HEK293 (cell line): ENCODE data around the gene PACSIN2.
A peak's percentile ranks its signal among the peaks of the same experiment; 100 is the strongest.
"Not testable (repeated sequence)": the region's sequence is repeated elsewhere in the genome, so short reads cannot be mapped to it uniquely, and the experiment has no call there.

Experiments used
- CTCF ChIA-PET: fragments of 350-600 bp; formaldehyde crosslinking; extraction: SDS; loops from one replicate; lab custom pipeline; 2021; ENCODE audit warnings: antibody characterized with exemption; lab: Yijun Ruan, JAX
- POLR2A ChIA-PET: fragments of 300-600 bp; formaldehyde crosslinking; extraction: SDS; loops from one replicate; lab custom pipeline; 2020; ENCODE audit warnings: antibody characterized with exemption, inconsistent platforms; lab: Yijun Ruan, JAX
- H3K27ac ChIP-seq: fragments of 200-500 bp; sonication (Bioruptor generic); 2 replicates; pipeline ENCODE4 v1.5.1; 2014; ENCODE audit warnings: low read depth, low read length, control low read depth, inconsistent platforms; ENCODE audit errors: extremely low read depth
- H3K36me3 ChIP-seq, 2 experiments: fragments of 200-500 bp in 1 of 2; sonication (Bioruptor generic) in 1 of 2; 1 replicate in 1 of 2; 2 replicates in 1 of 2; pipeline ENCODE4 v1.5.1; 2014 to 2017; ENCODE audit warnings: inconsistent platforms in 2 of 2, low read length in 2 of 2; ENCODE audit not compliant: control insufficient read depth in 2 of 2, insufficient read depth in 1 of 2
- H3K4me1 ChIP-seq: fragments of 200-500 bp; sonication (Bioruptor generic); 2 replicates; pipeline ENCODE4 v1.5.1; 2014; ENCODE audit warnings: mild to moderate bottlenecking, low read length, inconsistent platforms; ENCODE audit not compliant: control insufficient read depth, insufficient read depth
- H3K4me3 ChIP-seq: 2 replicates; pipeline ENCODE4 v1.5.1; 2011; ENCODE audit warnings: low read depth, mild to moderate bottlenecking, control low read depth, low read length, moderate library complexity
- H3K9me3 ChIP-seq: fragments of 200-500 bp; sonication (Bioruptor generic); 2 replicates; pipeline ENCODE4 v1.5.1; 2014; ENCODE audit warnings: low read depth, low read length, inconsistent platforms; ENCODE audit not compliant: control insufficient read depth, insufficient read depth
- EGR2 ChIP-seq: fragments of 450-650 bp; formaldehyde crosslinking; IDR thresholded peaks from 2 replicates; pipeline ENCODE4 v1.5.1; 2016; ENCODE audit warnings: low read depth, missing biosample characterization, missing genetic modification characterization
- KLF16 ChIP-seq: fragments of 450-650 bp; formaldehyde crosslinking; IDR thresholded peaks from 2 replicates; pipeline ENCODE4 v1.5.1; 2017; ENCODE audit warnings: missing biosample characterization, missing genetic modification characterization
- REPIN1 ChIP-seq: fragments of 450-650 bp; formaldehyde crosslinking; IDR thresholded peaks from 2 replicates; pipeline ENCODE4 v1.5.1; 2017; ENCODE audit warnings: missing biosample characterization, missing genetic modification characterization, low read depth
- ZBTB20 ChIP-seq: fragments of 450-650 bp; formaldehyde crosslinking; IDR thresholded peaks from 2 replicates; pipeline ENCODE4 v1.5.1; 2016; ENCODE audit warnings: missing biosample characterization, missing genetic modification characterization
- ZFHX2 ChIP-seq: fragments of 450-650 bp; formaldehyde crosslinking; conservative IDR thresholded peaks from 2 replicates; pipeline ENCODE4 v1.5.1; 2016; ENCODE audit warnings: missing biosample characterization, missing genetic modification characterization
- ZNF121 ChIP-seq: fragments of 450-650 bp; formaldehyde crosslinking; IDR thresholded peaks from 2 replicates; pipeline ENCODE4 v1.5.1; 2016; ENCODE audit warnings: missing biosample characterization, missing genetic modification characterization
- ZNF138 ChIP-seq: fragments of 450-650 bp; formaldehyde crosslinking; IDR thresholded peaks from 2 replicates; pipeline ENCODE4 v1.5.1; 2016; ENCODE audit warnings: missing biosample characterization, missing genetic modification characterization, borderline replicate concordance
- ZNF623 ChIP-seq: fragments of 450-650 bp; formaldehyde crosslinking; IDR thresholded peaks from 2 replicates; pipeline ENCODE4 v1.5.1; 2016; ENCODE audit warnings: missing biosample characterization, missing genetic modification characterization
- ZNF830 ChIP-seq: fragments of 450-650 bp; IDR thresholded peaks from 2 replicates; pipeline ENCODE4 v1.5.0; 2018; ENCODE audit warnings: missing biosample characterization, missing genetic modification characterization, low read depth, mild to moderate bottlenecking, moderate library complexity
- TF ChIP-seq, protein P1 (sequence below): fragments of 450-650 bp; formaldehyde crosslinking; IDR thresholded peaks from 2 replicates; pipeline ENCODE4 v1.5.1; 2016; ENCODE audit warnings: missing biosample characterization, missing genetic modification characterization
- TF ChIP-seq, protein P2 (sequence below): fragments of 450-650 bp; formaldehyde crosslinking; IDR thresholded peaks from 2 replicates; pipeline ENCODE4 v1.5.1; 2016; ENCODE audit warnings: missing biosample characterization, missing genetic modification characterization

The PACSIN2 gene

DNA sequence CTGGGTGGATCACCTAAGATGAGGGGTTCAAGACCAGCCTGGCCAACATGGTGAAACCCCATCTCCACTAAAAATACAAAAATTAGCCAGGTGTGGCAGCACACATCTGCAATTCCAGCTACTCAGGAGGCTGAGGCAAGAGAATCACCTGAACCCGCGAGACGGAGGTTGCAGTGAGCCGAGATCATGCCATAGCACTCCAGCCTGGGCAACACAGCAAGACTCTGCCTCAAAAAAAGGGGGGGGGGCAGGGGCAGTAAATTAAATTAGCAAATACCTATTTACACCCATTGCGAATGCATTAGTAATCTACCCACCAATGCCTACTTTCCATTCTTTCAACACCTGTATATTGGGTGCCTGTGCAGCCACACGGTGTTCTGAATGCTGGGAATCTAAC is 78.3 kb downstream of the PACSIN2 start:
- H3K4me1 ChIP-seq = peaks cover 26% of the 10 kb centered on the region
- H3K27ac ChIP-seq, H3K9me3 ChIP-seq: not testable (repeated sequence)
- peak; percentile 75 for TF ChIP-seq ZNF121 (tag by site-specific recombination)
- TF ChIP-seq, all 188 proteins: peak for 1; not testable (repeated sequence) for 187
- H3K36me3 ChIP-seq, CTCF ChIA-PET, H3K4me3 ChIP-seq, POLR2A ChIA-PET: not testable (repeated sequence)

DNA sequence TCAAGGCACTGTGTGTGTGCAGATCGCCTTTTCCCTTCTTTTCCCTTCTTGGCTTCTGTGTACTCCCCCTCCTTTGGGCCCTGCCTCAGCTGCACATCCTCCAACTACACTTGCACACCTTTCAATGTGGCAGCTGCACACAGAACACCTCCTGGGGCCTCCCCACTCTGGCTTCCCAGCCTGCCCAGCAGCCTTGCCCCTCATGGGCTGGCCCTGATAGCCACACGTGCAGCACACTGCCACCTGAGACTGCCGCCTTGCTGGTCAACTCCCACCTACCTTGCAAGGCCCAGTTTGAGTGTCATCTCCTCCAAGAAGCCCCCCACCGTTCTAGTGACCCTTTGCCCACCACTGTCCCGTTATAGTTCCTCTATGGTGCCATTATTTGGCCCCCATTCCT is 80.6 kb downstream of the PACSIN2 start:
- TF ChIP-seq, protein P1, sequence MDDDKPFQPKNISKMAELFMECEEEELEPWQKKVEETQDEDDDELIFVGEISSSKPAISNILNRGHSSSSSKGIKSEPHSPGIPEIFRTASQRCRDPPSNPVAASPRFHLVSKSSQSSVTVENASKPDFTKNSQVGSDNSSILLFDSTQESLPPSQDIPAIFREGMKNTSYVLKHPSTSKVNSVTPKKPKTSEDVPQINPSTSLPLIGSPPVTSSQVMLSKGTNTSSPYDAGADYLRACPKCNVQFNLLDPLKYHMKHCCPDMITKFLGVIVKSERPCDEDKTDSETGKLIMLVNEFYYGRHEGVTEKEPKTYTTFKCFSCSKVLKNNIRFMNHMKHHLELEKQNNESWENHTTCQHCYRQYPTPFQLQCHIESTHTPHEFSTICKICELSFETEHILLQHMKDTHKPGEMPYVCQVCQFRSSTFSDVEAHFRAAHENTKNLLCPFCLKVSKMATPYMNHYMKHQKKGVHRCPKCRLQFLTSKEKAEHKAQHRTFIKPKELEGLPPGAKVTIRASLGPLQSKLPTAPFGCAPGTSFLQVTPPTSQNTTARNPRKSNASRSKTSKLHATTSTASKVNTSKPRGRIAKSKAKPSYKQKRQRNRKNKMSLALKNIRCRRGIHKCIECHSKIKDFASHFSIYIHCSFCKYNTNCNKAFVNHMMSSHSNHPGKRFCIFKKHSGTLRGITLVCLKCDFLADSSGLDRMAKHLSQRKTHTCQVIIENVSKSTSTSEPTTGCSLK = no peak
- TF ChIP-seq REPIN1 (no peak), ZNF830 (tag by site-specific recombination) (no peak)
- TF ChIP-seq, protein P2, sequence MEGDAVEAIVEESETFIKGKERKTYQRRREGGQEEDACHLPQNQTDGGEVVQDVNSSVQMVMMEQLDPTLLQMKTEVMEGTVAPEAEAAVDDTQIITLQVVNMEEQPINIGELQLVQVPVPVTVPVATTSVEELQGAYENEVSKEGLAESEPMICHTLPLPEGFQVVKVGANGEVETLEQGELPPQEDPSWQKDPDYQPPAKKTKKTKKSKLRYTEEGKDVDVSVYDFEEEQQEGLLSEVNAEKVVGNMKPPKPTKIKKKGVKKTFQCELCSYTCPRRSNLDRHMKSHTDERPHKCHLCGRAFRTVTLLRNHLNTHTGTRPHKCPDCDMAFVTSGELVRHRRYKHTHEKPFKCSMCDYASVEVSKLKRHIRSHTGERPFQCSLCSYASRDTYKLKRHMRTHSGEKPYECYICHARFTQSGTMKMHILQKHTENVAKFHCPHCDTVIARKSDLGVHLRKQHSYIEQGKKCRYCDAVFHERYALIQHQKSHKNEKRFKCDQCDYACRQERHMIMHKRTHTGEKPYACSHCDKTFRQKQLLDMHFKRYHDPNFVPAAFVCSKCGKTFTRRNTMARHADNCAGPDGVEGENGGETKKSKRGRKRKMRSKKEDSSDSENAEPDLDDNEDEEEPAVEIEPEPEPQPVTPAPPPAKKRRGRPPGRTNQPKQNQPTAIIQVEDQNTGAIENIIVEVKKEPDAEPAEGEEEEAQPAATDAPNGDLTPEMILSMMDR = no peak
- no peaks in the 10 kb centered on the region for H3K9me3 ChIP-seq
- no peak overlapping the region for H3K4me3 ChIP-seq
- POLR2A ChIA-PET = interaction anchor here (1.0 kb wide), 1 partner anchor 8 kb away, joined by 3 read pairs; no protein-coding TSS in a partner anchor
- no peak overlapping the region for H3K27ac ChIP-seq
- H3K4me1 ChIP-seq = peaks cover 12% of the 10 kb centered on the region
- no peaks in the 10 kb centered on the region for H3K36me3 ChIP-seq
- CTCF ChIA-PET = interaction anchor here (1.2 kb wide), 1 partner anchor 9 kb away, joined by 7 read pairs; no protein-coding TSS in a partner anchor

DNA sequence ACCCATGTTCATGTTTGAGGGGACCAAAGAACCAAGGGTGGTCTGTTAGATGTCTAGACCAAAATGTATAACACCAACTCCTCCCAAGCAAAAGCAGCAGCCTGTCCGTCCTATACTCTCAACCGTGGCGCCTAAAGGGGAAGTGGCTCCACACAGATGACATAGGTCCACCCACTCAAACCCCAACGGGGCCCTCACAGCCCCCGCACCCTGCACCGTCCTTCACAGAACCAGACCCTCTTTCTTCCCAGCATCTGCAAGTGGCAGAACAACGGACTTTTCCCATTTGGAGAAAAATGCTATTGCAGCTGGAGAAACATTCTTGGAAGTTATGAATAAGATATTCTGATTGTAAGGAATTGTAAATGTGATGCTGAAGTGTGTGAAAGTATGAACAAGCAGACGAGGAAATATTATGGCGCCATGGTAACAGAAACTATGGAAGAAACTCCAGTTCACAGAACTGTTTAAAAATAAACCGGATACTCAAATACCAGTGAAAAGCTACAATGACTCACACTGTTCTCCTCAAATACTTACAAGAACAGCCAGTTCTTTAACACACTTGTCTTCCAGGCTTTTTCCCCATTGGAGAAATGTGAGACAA is 81.4 kb downstream of the PACSIN2 start:
- peaks cover 11% of the 10 kb centered on the region for H3K4me1 ChIP-seq
- no peaks in the 10 kb centered on the region for H3K36me3 ChIP-seq
- CTCF ChIA-PET = interaction anchor here (1.2 kb wide), 1 partner anchor 8 kb away, joined by 7 read pairs; no protein-coding TSS in a partner anchor
- H3K9me3 ChIP-seq = no peaks in the 10 kb centered on the region
- TF ChIP-seq ZFHX2 (tag by site-specific recombination) (peak; percentile 63), ZBTB20 (tag by site-specific recombination) (no peak), EGR2 (tag by site-specific recombination) (peak; percentile 37; the same call in 1 of the 2 replicates)
- POLR2A ChIA-PET = interaction anchor here (1.0 kb wide), 1 partner anchor 9 kb away, joined by 3 read pairs; no protein-coding TSS in a partner anchor
- no peak overlapping the region for H3K27ac ChIP-seq
- H3K4me3 ChIP-seq = no peak overlapping the region

DNA sequence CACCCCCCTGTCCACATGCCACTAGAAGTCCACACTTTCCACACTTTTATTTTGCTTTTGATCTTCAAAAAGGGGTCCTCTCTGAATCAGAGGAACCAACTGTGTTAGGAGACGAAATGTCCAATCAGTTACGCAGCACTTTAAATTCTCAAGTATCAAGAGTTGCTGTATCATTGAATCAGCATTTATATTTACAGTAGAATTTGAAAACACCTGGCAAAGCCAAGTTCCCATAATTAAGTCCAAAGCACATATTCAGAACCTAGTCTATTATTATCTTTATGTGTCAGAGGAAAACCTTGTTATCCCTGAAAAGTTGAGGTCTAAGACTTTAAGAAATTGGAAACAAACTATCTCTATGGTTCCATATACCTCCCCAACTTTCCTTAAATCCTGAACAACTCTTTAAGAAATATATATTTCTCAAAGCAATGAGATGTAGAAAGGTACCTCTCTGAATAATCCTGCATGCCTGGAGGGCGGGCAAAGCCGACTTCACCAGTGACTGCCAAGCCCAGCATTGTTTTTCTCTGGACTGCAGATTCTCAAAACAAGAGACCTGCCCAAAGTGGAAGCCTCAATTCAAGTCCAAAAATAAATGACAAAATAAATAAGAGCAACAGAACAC is 82.0 kb downstream of the PACSIN2 start:
- Histone ChIP-seq H3K9me3 (no peaks in the 10 kb centered on the region), H3K27ac (no peak overlapping the region), H3K4me1 (peaks cover 11% of the 10 kb centered on the region), H3K36me3 (no peaks in the 10 kb centered on the region), H3K4me3 (no peak overlapping the region)
- no peak for TF ChIP-seq ZNF138 (tag by site-specific recombination)
- ChIA-PET POLR2A (no interaction called here), CTCF (no interaction called here)

DNA sequence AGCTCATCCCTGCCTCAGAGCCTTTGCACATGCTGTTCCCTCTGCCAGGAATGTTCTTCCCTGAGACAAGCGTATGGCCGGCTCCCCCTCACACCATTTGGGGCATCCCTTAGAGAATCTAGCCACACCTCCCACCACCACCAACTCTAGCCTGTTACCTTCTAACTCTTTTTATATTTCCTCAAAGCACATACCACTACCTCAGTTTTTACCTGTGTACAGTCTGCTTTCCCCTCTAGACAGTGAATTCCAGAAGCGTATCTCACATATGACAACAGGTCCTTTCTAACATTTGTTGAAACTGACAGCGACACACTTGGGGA is 82.8 kb downstream of the PACSIN2 start:
- Histone ChIP-seq H3K9me3 (no peaks in the 10 kb centered on the region), H3K4me1 (peaks cover 11% of the 10 kb centered on the region)
- POLR2A ChIA-PET = no interaction called here
- no peak for TF ChIP-seq KLF16
- peak; percentile 91 for TF ChIP-seq ZNF623 (tag by site-specific recombination)
- TF ChIP-seq, all 188 proteins: peak for 1
- no peak overlapping the region for H3K4me3 ChIP-seq
- CTCF ChIA-PET = no interaction called here
- H3K27ac ChIP-seq = no peak overlapping the region
- H3K36me3 ChIP-seq = no peaks in the 10 kb centered on the region
